NOMO-1 treated with DMSO at 0.1 percent for 48 hours (cell line): ENCODE results near the gene IPO7.
"Not testable (repeated sequence)": the region's sequence is repeated elsewhere in the genome, so short reads cannot be mapped to it uniquely, and the experiment has no call there.

Experiments
- DNase-seq: peaks from one replicate; lab custom pipeline; 2025; ENCODE audit not compliant: unreplicated experiment; lab: John Stamatoyannopoulos, UW

Gene IPO7

DNA sequence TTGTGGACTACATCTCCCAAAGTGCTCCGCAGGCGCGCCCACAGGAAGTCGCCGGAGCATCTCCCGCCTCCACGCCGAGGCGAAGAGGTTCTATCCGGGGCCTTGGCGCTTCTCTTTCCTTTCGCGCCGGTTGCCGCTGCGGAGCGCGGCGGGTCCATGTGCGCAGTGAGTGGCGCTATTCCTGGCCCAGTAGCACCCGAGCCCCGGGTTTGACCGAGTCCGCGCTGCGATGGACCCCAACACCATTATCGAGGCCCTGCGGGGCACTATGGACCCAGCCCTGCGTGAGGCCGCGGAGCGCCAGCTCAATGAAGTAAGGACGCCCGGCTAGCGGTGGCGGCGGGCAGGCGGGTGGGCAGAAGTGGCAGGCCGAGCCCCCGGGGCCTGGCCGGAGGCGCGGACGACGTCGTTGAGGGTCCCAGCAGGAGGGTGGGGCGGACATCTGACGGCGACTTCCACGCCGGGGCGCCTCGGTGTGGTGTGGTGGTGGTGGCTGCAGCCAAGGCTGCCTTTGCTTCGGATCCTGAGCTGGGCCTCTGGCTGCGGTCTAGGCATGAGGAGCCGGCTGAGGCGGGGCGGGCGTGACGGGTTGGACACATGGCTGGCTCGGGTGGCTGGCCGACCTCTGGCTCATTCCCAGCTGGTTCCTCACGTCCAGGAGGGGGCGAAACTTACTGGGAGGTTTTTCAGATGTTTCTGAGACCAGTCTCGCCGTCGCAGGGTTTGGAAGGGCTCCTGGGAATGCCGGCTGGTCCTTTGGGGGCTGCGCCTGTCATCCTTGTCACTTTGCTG lies at the start of gene IPO7:
IPO7 (plus strand) TSS at position 118 of the 792 bp plus-strand sequence; CDS start at position 230, 112 bp downstream.
- peak; percentile 87 for DNase-seq

GRCh38 chr11:9341638-9342178 lies 42.7 kb upstream of the IPO7 start:
- no peak for DNase-seq

GRCh38 chr11:9344061-9344680 lies 40.3 kb upstream of the IPO7 start:
- no peak for DNase-seq

DNA sequence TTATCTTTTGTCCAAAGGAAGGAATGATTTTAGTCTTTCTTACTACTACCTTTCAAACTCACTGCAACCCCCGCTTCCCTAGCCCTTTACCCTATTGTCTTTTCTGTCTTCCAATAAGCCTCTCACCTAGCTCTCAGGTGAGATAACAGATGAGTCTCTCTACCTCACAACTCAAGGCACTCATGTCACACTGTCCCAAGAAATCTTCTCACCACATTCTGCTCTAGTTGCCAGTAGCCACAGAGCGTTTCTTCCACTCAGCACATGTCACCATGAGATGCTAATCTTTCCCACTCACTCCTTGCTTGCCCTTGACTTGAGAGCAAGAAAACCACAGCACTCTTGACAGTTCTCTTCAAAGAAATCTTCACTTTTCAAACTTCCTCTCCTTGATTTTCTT lies 37.4 kb upstream of the IPO7 start:
- no peak for DNase-seq

DNA sequence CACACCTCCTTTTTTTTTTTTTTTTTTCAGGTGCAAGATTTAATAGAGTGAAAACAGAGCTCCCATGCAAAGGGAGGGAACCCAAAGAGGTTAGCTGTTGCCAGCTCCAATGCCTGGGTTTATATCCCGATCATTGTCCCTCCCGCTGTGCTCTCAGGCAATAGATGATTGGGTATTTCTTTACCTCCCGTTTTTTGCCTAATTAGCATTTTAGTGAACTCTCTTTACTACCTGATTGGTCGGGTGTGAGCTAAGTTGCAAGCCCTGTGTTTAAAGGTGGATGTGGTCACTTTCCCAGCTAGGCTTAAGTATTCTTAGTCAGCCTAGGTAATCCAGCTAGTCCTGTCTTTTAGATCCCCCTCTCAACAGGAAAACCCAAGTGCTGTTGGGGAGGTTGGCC lies 36.7 kb upstream of the IPO7 start:
- DNase-seq: not testable (repeated sequence)

- DNase-seq: no peak
Measured at GRCh38 chr11:9351321-9351881, 33.1 kb upstream of the IPO7 start.

- DNase-seq: no peak
Measured at GRCh38 chr11:9357041-9357440, 27.4 kb upstream of the IPO7 start.

- not testable (repeated sequence) for DNase-seq
Measured at GRCh38 chr11:9360862-9361622, 23.4 kb upstream of the IPO7 start.

DNA sequence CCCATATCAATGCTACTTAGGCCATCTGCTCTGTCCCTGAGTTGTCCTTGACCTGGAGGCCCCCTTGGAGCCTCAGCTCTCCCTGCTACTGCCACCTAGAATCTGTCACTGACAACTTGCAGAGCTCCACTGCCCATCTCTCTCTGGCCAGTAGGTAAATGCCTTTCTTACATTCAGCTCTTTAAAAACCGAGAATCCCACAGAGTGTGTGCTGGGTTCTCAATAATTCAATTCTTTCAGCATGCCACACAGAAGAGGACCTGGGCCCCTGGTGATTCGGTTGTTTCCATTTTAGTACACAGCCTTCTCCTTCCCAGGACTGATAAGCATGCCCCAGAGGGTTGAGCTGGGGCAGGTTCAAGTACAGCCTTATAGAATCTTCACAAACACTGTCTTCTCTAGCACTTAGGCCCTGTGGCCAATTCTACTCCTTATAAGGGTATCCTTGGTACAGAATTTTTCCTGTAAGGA lies 22.0 kb upstream of the IPO7 start:
- no peak for DNase-seq

GRCh38 chr11:9363954-9364912 lies 20.2 kb upstream of the IPO7 start:
- peak; percentile 95 for DNase-seq

- no peak for DNase-seq
Measured at GRCh38 chr11:9367551-9367950, 16.9 kb upstream of the IPO7 start.

GRCh38 chr11:9377036-9377435 lies 7.4 kb upstream of the IPO7 start:
- no peak for DNase-seq

DNA sequence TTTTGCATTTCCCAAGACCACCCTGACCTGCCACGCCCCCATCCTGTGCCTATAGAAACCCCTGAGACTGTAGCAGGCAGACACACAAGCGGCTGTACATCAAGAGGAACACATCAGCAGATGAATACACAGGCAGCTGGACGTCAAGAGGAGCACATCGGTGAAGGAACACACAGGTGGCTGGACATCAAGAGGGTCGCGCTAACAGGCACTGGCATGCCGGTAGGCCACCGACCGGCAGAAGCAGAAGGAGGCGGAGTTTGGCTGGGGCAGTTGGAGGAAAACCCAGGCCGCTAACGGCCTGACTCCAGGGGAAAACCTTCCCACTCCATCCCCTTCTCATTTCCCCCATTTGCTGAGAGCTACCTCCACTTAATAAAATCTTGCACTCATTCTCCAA lies 5.4 kb upstream of the IPO7 start:
- DNase-seq: no peak

- DNase-seq: no peak
Measured at GRCh38 chr11:9380773-9381172, 3.7 kb upstream of the IPO7 start.

GRCh38 chr11:9385327-9385899 lies 961 bp downstream of the IPO7 start:
- peak; percentile 49 for DNase-seq

DNA sequence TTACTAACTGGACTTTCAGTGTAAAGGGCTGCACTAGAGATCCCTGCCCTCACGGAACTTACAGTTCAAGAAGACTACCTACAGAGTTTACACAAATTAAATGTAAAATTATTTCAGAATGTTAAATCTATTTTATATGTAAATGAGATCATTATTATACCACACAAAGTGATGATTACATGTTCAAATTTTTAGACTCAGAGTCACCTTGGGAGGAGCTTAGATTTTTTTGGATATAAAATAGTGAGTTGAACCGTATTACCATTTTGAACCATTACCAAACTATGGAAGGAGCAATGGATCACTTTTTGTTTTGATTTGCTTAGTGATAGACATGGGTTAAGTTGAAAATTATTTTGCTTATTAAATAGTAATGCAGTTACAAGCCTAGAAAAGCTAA lies 1.6 kb downstream of the IPO7 start:
- no peak for DNase-seq

GRCh38 chr11:9386901-9387300 lies 2.4 kb downstream of the IPO7 start:
- DNase-seq: peak; percentile 37

- DNase-seq: no peak
Measured at GRCh38 chr11:9396310-9396709, 11.9 kb downstream of the IPO7 start.

DNA sequence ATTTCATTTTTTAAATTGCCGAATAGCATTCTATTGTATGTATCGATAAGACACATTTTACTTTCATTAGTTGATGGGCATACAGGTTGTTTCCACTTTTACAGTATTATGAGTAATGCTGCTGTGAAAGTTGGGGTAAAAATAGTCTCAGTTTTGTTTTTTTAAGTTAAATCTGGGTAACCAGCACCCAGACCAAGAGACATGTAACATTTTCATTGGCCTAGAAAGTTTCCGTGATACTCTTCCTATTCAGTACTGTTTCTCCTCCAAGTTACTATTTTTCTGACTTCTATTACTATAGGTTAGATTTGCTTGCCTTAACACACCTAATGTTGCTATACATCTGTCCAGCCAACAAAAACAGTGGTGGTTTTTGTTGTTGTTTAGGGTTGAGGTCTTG lies 12.3 kb downstream of the IPO7 start:
- DNase-seq: no peak
